Anterior cingulate cortex (tissue), 58 donors: ENCODE measurements around the gene PIGW.

Source experiments
- DNase-seq, 58 donors: peaks; one replicate each; lab custom pipeline; 2025; lab: John Stamatoyannopoulos, UW

PIGW gene

DNA sequence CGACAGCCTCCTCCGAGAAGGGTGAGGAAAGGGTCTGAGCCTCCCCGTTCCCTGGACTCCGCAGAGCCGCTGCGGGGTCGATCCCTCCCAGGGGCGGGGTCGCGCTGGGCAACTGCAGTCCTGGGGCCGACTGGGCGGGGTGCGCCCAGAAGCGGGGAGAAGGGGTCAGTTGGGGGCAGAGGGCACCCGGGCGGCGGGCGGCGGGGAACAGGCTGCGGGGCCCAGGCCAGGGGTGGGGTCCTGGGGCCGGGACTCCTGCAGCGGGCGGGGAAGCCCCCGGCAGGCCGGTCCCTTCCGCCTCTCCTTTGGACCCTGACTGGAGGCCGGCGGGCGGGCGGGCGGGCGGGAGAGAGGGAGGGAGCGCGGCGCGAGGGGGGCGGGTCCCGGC, 10.3 kb downstream of the PIGW start:
- peak in 33 of 58 donors; percentile 75 to 94 (median 87) for DNase-seq

DNA sequence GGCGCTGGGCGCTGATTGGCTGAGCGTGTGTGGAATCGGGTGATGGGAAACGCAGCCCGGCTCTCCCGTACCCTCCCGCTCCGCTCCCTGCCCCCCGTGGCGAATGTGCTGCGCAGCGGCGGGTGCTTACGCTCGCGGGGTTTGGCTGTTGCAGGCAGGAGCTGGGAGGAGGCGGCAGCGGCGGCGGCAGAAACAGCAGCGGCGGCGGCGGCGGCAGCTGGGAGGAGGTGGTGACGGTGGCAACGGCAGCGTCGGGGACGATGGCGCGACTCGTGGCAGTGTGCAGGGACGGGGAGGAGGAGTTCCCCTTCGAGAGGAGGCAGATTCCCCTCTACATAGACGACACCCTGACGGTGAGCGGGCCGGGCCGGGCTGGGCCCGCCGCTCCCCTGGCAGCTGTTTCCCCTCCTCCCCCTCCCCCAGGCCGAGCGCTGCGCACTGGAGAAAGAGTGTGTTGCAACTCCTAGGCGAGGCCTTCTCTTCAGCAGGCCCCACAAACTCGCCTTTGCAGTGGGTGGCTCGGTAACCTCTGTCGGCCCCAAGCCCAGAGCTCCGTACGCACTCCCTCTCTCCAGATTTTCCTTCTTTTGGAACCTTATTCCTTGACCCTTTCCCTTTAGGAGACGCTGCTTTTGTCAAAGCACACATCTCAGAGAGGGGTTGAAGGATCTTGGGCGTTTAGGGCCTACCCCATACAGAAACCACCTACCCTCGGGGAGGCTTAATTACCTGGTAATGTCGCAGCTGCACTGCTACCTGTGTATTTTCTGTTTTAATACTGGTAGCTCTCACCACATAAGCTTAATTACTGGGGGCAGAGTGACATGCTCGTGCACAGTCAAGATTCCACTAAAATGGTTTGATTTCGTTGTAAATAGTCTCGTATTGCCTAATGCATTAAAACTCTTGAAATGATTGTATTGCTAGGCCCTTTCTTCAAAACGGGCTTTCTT, 11.0 kb downstream of the PIGW start:
- DNase-seq = peak in 56 of 58 donors; percentile 65 to 98 (median 94)

DNA sequence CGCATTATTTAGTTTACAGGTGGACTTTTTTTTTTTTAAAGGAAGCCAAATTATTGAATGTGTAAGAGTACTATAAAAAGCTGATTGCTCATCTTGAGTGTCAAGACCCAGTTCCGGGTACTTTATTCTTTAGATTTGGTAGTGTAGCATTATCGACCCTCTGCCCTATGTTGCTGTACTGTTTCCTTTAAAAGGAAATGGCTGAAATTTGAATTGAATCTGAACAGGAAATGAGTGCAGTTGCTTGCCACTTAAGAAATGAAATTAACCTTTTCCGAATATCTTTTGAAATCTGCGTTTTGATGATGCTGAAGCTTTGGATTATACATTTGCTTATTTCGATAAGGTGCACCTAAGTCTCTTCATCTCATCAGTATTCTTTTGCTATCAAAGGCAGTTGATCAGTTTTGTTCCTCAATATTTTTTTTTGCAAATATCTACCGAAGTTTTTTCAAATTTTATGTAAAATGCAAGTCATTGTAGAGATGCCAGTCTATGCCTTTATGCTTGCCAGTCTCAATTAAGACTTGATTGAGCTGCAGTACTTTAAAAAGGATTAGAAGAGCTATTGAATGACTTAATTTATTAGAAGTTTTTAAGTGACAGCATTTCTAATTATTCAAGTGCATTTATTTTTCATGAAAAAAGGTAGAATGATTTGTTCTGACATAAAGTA, 11.8 kb downstream of the PIGW start:
- DNase-seq = no peak

GRCh38 chr17:36547776-36548175, 13.0 kb downstream of the PIGW start:
- no peak for DNase-seq

GRCh38 chr17:36550491-36551417, 16.0 kb downstream of the PIGW start:
- DNase-seq = no peak

GRCh38 chr17:36553459-36553858, 18.7 kb downstream of the PIGW start:
- DNase-seq = no peak

DNA sequence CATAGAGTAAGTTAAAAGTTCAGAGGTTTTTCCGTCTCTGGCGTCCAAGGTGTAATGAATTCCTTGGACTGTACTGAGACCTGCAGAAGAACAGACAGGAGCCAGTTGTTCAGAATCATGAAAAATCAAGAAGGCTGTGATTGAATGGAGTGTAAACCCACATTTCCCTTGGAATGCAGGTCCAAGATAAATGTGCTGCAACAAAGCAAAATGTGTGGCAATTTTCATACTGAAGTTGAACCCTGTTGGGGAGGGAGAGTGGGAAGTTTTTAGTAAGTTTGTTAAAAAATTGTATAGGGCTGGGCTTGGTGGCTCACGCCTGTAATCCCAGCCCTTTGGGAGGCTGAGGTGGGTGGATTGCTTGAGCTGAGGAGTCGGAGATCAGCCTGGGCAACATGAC, 31.3 kb downstream of the PIGW start:
- DNase-seq = no peak

DNA sequence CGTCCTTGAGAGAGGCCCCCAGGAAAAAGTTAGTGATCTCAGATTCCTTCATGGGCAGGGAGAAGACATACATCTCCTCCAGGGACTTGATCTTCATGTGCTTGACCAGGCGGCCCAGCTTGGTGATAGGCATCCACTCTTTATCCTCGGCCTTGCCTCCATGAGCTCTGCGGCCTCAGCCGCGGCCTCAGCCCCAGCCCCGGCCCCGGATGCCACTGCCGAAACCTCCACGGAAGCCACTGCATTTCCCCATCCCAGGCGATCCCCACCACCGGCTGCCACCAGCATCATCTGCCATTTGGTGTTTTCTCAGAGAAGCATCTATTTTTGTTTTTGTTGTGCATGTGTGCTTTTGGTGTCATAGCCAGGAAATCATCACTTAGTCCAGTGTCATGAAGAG, 40.2 kb downstream of the PIGW start:
- no peak for DNase-seq

DNA sequence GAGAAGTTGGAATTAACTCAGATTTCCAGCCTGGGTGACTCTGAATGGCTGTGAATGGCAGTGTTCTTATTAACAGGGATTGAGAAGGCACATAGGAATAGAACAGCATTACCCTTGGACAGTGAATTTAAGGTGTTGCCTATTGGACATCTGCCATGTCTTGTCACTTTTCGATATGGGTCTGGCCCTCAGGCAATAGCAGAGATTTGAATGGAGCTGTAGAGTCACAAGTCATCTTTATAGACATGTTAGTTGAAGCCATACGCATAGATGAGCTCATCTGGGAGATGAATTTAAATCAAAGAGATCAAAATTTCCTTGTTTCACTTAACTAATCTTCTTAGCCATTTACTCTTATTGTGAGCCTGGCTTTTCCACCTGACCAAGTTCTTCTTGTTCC, 42.0 kb downstream of the PIGW start:
- no peak for DNase-seq

DNA sequence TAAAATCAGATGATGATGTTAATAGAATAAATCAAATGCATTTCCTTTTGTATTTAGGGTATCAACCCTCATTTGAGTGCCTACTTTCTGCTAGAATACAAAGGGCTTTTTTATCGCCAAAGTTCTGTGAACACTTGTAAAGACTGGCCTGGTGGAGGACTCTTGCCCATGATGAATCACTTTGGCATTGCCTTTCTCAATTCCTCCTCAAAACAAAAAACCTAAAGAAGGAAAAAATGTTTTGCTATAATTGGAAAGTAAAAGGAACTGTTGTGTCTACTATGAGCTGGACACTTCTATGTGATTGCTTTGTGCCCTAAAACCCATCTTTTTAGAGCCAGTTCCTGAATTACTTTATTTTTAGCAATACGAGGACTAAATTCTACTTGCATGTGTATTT, 43.9 kb downstream of the PIGW start:
- DNase-seq = peak in 1 of 58 donors; percentile 24

DNA sequence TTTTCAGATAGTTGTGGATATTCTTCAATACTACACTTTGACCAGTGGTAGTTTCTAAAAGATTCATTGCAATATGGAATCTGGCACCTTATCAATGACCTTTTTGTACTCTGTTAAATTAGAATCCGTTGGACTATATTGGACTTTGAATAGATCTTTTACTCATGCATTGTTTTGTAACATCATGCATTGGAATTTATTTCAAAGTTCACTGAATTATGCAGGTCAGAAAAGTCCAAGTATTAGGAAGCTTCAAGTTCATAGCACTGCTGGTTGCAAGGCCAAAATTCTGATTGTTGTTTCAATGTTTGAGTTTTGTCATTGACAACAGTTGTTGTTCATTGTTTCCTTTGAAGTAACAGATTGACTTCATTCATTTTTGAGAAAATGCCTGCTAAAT, 49.0 kb downstream of the PIGW start:
- no peak for DNase-seq

DNA sequence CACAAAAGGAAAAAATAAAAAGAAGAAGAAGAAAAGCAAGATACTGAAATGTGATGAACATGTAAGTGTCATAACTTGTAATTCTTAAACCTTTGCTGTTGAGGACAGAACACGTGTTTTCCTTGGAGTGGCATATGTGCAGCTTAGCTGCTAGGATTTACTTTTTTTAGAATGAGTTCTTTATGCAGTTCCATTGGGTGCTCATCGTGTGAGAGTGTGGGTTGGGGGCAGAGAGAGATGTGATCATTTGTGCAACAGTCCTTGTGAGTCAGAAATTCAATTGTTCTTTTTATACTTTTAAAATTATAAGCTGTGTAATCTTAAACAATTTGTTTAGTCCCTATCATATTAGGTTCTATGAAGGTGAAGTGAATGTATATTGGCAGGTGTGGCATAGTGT, 51.4 kb downstream of the PIGW start:
- DNase-seq = peak in 2 of 58 donors; percentile 33
